ENCODE results near the gene TENM4. TPM values are rescaled to one million over a fixed set of nuclear protein-coding genes. Genes with fewer than 3 reads are reported as not detected.

The TENM4 gene
- total RNA-seq, 4 donors from 2014 or later, result 0.88 to 61.5 (median 4.0) TPM

DNA sequence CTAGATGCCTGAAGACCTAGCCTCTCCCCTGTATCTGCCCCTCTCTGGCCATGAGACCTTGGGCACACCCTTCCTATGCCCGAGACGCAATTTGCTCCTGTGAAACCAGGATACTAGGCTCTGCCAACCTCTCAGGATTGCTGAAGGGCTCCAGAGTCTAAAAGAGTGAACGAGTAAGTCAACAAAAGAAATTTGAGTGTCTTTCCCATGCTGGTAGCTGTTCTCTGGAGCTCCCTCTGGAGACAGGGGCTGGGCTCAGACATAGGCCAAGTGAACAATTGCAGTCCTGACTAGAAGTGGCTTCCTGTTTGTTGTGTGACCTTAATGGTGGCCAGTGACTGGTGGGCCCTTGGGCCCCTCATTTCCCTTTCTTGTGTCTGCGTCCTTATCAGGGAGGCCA is 677.2 kb downstream of the TENM4 start:
- Histone ChIP-seq H3K4me1 (no peaks in the 10 kb centered on the region), H3K4me3 (no peak overlapping the region), H3K9me3 (no peaks in the 10 kb centered on the region), H3K27ac (no peak overlapping the region), H3K36me3 (no peaks in the 10 kb centered on the region), H3K27me3 (no peaks in the 10 kb centered on the region)
- intact Hi-C loops (cut with DNase I; ENCODE audit: low total_unique reads), result no loop called here
- no peak for DNase-seq
- TF ChIP-seq, protein P1, sequence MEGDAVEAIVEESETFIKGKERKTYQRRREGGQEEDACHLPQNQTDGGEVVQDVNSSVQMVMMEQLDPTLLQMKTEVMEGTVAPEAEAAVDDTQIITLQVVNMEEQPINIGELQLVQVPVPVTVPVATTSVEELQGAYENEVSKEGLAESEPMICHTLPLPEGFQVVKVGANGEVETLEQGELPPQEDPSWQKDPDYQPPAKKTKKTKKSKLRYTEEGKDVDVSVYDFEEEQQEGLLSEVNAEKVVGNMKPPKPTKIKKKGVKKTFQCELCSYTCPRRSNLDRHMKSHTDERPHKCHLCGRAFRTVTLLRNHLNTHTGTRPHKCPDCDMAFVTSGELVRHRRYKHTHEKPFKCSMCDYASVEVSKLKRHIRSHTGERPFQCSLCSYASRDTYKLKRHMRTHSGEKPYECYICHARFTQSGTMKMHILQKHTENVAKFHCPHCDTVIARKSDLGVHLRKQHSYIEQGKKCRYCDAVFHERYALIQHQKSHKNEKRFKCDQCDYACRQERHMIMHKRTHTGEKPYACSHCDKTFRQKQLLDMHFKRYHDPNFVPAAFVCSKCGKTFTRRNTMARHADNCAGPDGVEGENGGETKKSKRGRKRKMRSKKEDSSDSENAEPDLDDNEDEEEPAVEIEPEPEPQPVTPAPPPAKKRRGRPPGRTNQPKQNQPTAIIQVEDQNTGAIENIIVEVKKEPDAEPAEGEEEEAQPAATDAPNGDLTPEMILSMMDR (IDR thresholded peaks at IDR 0.05), result no peak
- no peak for TF ChIP-seq POLR2A (IDR thresholded peaks at IDR 0.05)

DNA sequence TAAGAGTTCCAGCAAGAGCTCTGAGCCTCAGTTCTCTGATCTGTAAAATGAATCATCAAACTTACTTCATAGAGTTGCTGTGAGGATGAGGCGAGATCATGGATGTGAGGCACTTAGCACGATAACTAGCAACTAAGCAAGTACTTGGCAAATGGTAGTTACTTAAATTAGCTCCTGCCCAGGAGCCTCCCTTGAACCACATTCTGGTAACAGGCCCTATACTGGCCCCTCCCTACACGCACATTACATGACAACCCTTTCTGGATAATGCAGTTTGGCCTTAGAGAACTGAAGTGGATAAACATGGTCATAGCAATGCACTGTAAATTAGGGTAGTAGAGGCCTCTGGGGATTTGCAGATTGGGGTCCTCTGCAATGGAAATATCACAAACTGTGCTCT is 678.7 kb downstream of the TENM4 start:
- H3K4me1 ChIP-seq, result no peaks in the 10 kb centered on the region
- no peak overlapping the region for H3K4me3 ChIP-seq
- H3K27ac ChIP-seq, result no peak overlapping the region
- TF ChIP-seq POLR2A (IDR thresholded peaks at IDR 0.05), result no peak
- TF ChIP-seq, protein P1 (IDR thresholded peaks at IDR 0.05), result no peak
- no peaks in the 10 kb centered on the region for H3K27me3 ChIP-seq
- H3K36me3 ChIP-seq, result no peaks in the 10 kb centered on the region
- H3K9me3 ChIP-seq, result no peaks in the 10 kb centered on the region
- intact Hi-C loops (cut with DNase I; ENCODE audit: low total_unique reads), result no loop called here
- DNase-seq, result no peak

DNA sequence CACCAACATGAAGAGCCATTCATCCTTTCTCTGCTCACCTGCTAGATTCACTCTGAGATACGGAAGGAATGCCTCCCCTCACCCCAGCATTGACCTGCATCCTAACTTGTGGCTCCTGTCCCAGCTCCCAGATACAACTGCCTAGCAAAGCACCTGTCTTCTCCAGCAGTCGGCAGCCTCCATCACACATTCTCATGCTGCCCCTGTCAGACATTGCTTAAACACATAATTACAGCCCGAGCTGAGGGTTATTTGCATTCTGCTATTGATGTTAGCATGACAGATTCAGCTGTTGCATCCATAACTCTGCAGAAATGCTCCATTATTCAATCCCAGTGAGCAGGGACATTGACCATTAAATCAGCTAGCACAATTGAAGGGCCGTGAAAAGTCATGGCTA is 681.8 kb downstream of the TENM4 start:
- Histone ChIP-seq H3K27me3 (no peaks in the 10 kb centered on the region), H3K36me3 (no peaks in the 10 kb centered on the region), H3K4me1 (no peaks in the 10 kb centered on the region), H3K9me3 (no peaks in the 10 kb centered on the region), H3K27ac (no peak overlapping the region), H3K4me3 (no peak overlapping the region)
- no peak for TF ChIP-seq POLR2A (IDR thresholded peaks at IDR 0.05)
- TF ChIP-seq, protein P1 (IDR thresholded peaks at IDR 0.05), result no peak
- DNase-seq, result no peak
- intact Hi-C loops (cut with DNase I; ENCODE audit: low total_unique reads), result no loop called here

DNA sequence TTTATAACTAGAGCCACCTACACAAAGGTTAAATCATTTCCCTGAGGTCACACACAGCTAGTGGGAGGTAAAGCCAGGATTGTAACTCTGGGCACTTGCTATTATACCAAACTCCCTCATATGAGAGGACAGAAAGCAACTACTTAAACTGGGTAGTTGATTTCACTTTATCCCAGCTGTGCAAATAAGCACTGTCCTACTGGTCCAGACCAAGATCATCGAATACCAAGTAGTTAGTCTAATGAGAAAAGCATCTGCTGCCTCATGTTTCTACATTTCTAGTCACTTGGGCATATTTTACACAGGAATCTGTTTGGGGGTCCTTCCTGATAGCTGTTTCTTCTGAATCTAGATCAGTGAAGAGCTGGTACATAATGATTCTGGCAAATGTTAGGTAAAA is 687.5 kb downstream of the TENM4 start:
- H3K36me3 ChIP-seq, result no peaks in the 10 kb centered on the region
- no peak for DNase-seq
- H3K27ac ChIP-seq, result no peak overlapping the region
- no peaks in the 10 kb centered on the region for H3K9me3 ChIP-seq
- intact Hi-C loops (cut with DNase I; ENCODE audit: low total_unique reads), result no loop called here
- no peaks in the 10 kb centered on the region for H3K4me1 ChIP-seq
- no peaks in the 10 kb centered on the region for H3K27me3 ChIP-seq
- TF ChIP-seq, protein P1 (IDR thresholded peaks at IDR 0.05), result no peak
- TF ChIP-seq POLR2A (IDR thresholded peaks at IDR 0.05), result no peak
- no peak overlapping the region for H3K4me3 ChIP-seq

DNA sequence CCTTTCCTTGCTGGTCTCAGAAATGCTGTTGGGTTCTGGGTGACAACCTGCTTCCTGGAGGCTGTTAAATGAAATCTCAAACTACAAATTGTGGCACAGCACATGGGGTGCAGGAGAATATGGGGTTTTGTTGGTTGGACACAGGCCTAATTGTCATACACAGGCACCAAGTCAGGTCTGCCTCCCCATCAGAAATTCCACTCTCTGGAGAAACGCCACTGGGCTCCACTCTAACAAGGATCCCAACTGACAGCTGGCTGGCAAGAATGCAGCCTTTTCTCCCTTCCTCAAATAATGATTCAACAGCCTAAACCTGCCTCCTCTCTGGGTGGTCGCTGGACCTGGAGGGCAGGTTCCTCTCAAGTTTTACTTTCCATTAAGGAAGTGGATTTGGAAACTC is 688.3 kb downstream of the TENM4 start:
- Histone ChIP-seq H3K4me3 (no peak overlapping the region), H3K36me3 (no peaks in the 10 kb centered on the region), H3K9me3 (no peaks in the 10 kb centered on the region), H3K27ac (no peak overlapping the region), H3K27me3 (no peaks in the 10 kb centered on the region), H3K4me1 (no peaks in the 10 kb centered on the region)
- no peak for DNase-seq
- intact Hi-C loops (cut with DNase I; ENCODE audit: low total_unique reads), result no loop called here
- TF ChIP-seq POLR2A (IDR thresholded peaks at IDR 0.05), result no peak
- TF ChIP-seq, protein P1 (IDR thresholded peaks at IDR 0.05), result no peak

Data from uterus (tissue), 4 donors.